H1 (cell line): Measurements from ENCODE around the gene TMUB1. TPM values are rescaled to one million over a fixed set of nuclear protein-coding genes. Genes with fewer than 3 reads are reported as not detected.
A peak's percentile ranks its signal among the peaks of the same experiment; 100 is the strongest.

Source experiments
- ASH2L ChIP-seq: fragments of 200-600, 300-600 bp; sonication (generic); IDR thresholded peaks from one replicate; pipeline ENCODE4 v1.7.1; 2017; ENCODE audit warnings: low read length
- BCL11A ChIP-seq, 2 experiments: IDR thresholded peaks; one replicate each; pipeline ENCODE4 v1.6.1; 2011; ENCODE audit warnings: low read depth in 2 of 2, low read length in 2 of 2, mild to moderate bottlenecking in 2 of 2
- CBX5 ChIP-seq: fragments of 300-800, 300-1000 bp; sonication (generic); IDR thresholded peaks from 2 replicates; pipeline ENCODE4 v1.7.1; 2016; ENCODE audit warnings: antibody characterized with exemption, low read length, low read depth
- CBX8 ChIP-seq: fragments of 300-800, 300-1000 bp; sonication (generic); IDR thresholded peaks from 2 replicates; pipeline ENCODE4 v1.7.1; 2016; ENCODE audit warnings: low read depth, low read length, borderline replicate concordance
- CEBPB ChIP-seq: IDR thresholded peaks from 2 replicates; pipeline ENCODE4 v1.6.1; 2012; ENCODE audit warnings: low read depth, low read length
- CHD2 ChIP-seq: IDR thresholded peaks from 2 replicates; pipeline ENCODE4 v1.6.1; 2012; ENCODE audit warnings: low read length, improper control_type of control experiment
- CREB1 ChIP-seq: IDR thresholded peaks from 2 replicates; pipeline ENCODE4 v1.6.1; 2012; ENCODE audit warnings: inconsistent platforms
- CTBP2 ChIP-seq: IDR thresholded peaks from 2 replicates; pipeline ENCODE4 v1.7.0; 2011; ENCODE audit warnings: borderline replicate concordance, mild to moderate bottlenecking, moderate library complexity, mixed read lengths, low read length; ENCODE audit not compliant: insufficient read depth, insufficient read length
- EGR1 ChIP-seq: IDR thresholded peaks from 2 replicates; pipeline ENCODE4 v1.6.1; 2011; ENCODE audit warnings: low read depth, low read length, borderline replicate concordance
- EZH2 ChIP-seq: fragments of 200-600 bp; sonication (generic); IDR thresholded peaks from 2 replicates; pipeline ENCODE4 v1.7.1; 2012; ENCODE audit warnings: low read depth, mild to moderate bottlenecking, moderate library complexity, low read length, inconsistent platforms; ENCODE audit not compliant: severe bottlenecking
- GABPA ChIP-seq: IDR thresholded peaks from 2 replicates; pipeline ENCODE4 v1.6.1; 2011; ENCODE audit warnings: mild to moderate bottlenecking, low read length, moderate library complexity, borderline replicate concordance; ENCODE audit not compliant: insufficient read depth
- HDAC2 ChIP-seq, 2 experiments: fragments of 300-600 bp in 1 of 2; sonication (generic) in 1 of 2; IDR thresholded peaks; 2 replicates each; pipeline ENCODE4 v1.6.1; 2011 to 2012; ENCODE audit warnings: low read depth in 2 of 2, low read length in 2 of 2, mild to moderate bottlenecking in 2 of 2, moderate library complexity in 2 of 2, borderline replicate concordance in 1 of 2, inconsistent platforms in 1 of 2
- JUN ChIP-seq: IDR thresholded peaks from 2 replicates; pipeline ENCODE4 v1.6.1; 2011; ENCODE audit warnings: low read depth, mild to moderate bottlenecking, improper control_type of control experiment, low read length
- JUND ChIP-seq: IDR thresholded peaks from 2 replicates; pipeline ENCODE4 v1.6.1; 2011; ENCODE audit warnings: mild to moderate bottlenecking, improper control_type of control experiment, low read length
- KDM4A ChIP-seq: IDR thresholded peaks from one replicate; pipeline ENCODE4 v1.7.1; 2012; ENCODE audit warnings: low read depth, mild to moderate bottlenecking, moderate library complexity, low read length, inconsistent platforms; ENCODE audit not compliant: severe bottlenecking
- MAX ChIP-seq: IDR thresholded peaks from 2 replicates; pipeline ENCODE4 v1.6.1; 2012; ENCODE audit warnings: inconsistent platforms
- NRF1 ChIP-seq: IDR thresholded peaks from 2 replicates; pipeline ENCODE4 v1.6.1; 2011; ENCODE audit warnings: mild to moderate bottlenecking, low read depth, low read length, improper control_type of control experiment
- PHF8 ChIP-seq: fragments of 200-600 bp; sonication (generic); conservative IDR thresholded peaks from 2 replicates; pipeline ENCODE4 v1.7.1; 2012; ENCODE audit warnings: low read depth, mild to moderate bottlenecking, inconsistent platforms, low read length, moderate library complexity
- POLR2AphosphoS5 ChIP-seq: IDR thresholded peaks from 2 replicates; pipeline ENCODE4 v1.6.1; 2011; ENCODE audit warnings: low read depth, low read length
- SAP30 ChIP-seq: fragments of 300-600 bp; sonication (generic); IDR thresholded peaks from 2 replicates; pipeline ENCODE4 v1.7.1; 2012; ENCODE audit warnings: low read length, moderate library complexity, mild to moderate bottlenecking, inconsistent platforms; ENCODE audit not compliant: insufficient read depth, insufficient replicate concordance
- SIX5 ChIP-seq: IDR thresholded peaks from 2 replicates; pipeline ENCODE4 v1.6.1; 2011; ENCODE audit warnings: mild to moderate bottlenecking, low read depth, low read length
- SP1 ChIP-seq: IDR thresholded peaks from 2 replicates; pipeline ENCODE4 v1.6.1; 2011; ENCODE audit warnings: low read depth, low read length
- SP2 ChIP-seq: IDR thresholded peaks from 2 replicates; pipeline ENCODE4 v1.6.1; 2012; ENCODE audit warnings: mild to moderate bottlenecking, low read length, inconsistent platforms
- SP4 ChIP-seq: IDR thresholded peaks from 2 replicates; pipeline ENCODE4 v1.6.1; 2012; ENCODE audit warnings: low read length, inconsistent platforms
- SUZ12 ChIP-seq: fragments of 200-600 bp; sonication (generic); IDR thresholded peaks from 2 replicates; pipeline ENCODE4 v1.6.1; 2012; ENCODE audit warnings: mild to moderate bottlenecking, inconsistent platforms, low read length, moderate library complexity, mixed read lengths
- polyA plus RNA-seq, 7 experiments: library from polyadenylated mRNA; depleted of rRNA in 3 of 7; stranded (reverse) in 5 of 7; unstranded in 2 of 7; fragments of >200 nt in 5 of 7; fragments of 200-250 nt in 2 of 7; gene quantifications; 1 replicate in 5 of 7; 2 replicates in 1 of 7; 4 replicates in 1 of 7; pipeline versions ENCODE4 v1.2.1 to v1.2.3, GENCODE V29; 2011 to 2013; ENCODE audit warnings: missing spikeins in 2 of 7, mixed read lengths in 2 of 7
- total RNA-seq: library from RNA; stranded (reverse); fragmentation: NEBNext Ultra II Directional; extraction: Animal tissue kit (Norgen Biotek cat#: 25700); gene quantifications from 2 replicates; pipeline ENCODE4 v1.2.1, GENCODE V29; 2021

Gene TMUB1
- total and polyA plus RNA-seq, 2 of the 8 experiments (the other 6 are each of a cell fraction or from before 2014, with no cell fraction given), result 41.4 to 56.2 TPM

- TF ChIP-seq CBX8 (no peak), NRF1 (no peak), JUN (no peak), POLR2AphosphoS5 (no peak), BCL11A (IDR thresholded peaks at IDR 0.05; ENCODE audit: low read depth in 2 of 2, low read length in 2 of 2) (no peak), PHF8 (no peak; the same call in 1 of the 2 replicates), MAX (peak; percentile 97), CREB1 (no peak; the same call in 1 of the 2 replicates), CTBP2 (peak; percentile 76), ASH2L (peak; percentile 73), KDM4A (peak; percentile 90), SIX5 (no peak), JUND (no peak), EZH2 (no peak), EGR1 (no peak), CBX5 (no peak), SAP30 (peak; percentile 68), SP4 (peak; percentile 95; the same call in 1 of the 2 replicates), SP2 (no peak), CEBPB (no peak), GABPA (no peak), SP1 (peak; percentile 78), CHD2 (no peak; the same call in 1 of the 2 replicates), HDAC2 (IDR thresholded peaks at IDR 0.05; ENCODE audit: borderline replicate concordance in 1 of 2, low read depth in 2 of 2, low read length in 2 of 2) (0 out of 4 replicates have a peak, but pooled peaks of 1 of the 2 experiments have one; percentile 28), SUZ12 (no peak)
Measured at GRCh38 chr7:151062399-151063211, 20.7 kb downstream of the TMUB1 start (continued).
